DMS153 (cell line): ENCODE results near the gene LAMA3.

Experiments
- DNase-seq: peaks from one replicate; lab custom pipeline; 2025; lab: John Stamatoyannopoulos, UW

The LAMA3 gene

DNA sequence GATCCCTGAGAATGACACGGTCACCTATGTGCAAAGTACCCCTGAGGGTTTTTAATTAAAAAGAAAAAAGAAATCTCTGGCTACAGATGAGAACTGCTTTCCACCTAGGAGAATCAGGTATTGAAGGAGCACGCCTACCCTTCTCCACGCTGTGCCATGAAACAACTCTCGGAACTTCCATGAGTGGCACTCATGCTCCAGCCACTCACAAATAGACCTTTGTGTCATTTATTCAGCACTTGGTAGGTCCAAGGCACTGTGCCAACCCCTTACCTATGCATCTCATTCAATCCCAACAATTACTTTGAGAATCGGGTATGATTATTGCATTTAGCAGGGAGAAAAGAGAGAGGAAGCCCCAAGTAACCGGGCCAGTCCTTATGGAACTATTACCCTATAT, 280.4 kb downstream of the LAMA3 start:
- DNase-seq = no peak

GRCh38 chr18:23970161-23971096, 281.2 kb downstream of the LAMA3 start:
- DNase-seq = no peak

DNA sequence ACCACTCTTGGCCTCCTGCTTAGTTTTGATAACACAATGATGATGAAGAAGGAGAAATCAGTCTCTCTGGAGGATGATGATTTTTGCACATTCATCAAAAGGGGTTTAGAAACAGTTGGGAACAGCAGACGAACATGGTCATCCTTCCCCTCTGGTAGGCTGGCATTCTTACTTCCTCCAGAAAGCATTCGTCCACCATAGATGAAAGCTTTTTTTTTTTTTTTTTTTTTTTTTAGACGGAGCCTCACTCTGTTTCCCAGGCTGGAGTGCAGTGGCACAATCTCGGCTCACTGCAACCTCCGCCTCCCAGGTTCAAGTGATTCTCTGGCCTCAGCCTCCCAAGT, 281.8 kb downstream of the LAMA3 start:
- DNase-seq = no peak

DNA sequence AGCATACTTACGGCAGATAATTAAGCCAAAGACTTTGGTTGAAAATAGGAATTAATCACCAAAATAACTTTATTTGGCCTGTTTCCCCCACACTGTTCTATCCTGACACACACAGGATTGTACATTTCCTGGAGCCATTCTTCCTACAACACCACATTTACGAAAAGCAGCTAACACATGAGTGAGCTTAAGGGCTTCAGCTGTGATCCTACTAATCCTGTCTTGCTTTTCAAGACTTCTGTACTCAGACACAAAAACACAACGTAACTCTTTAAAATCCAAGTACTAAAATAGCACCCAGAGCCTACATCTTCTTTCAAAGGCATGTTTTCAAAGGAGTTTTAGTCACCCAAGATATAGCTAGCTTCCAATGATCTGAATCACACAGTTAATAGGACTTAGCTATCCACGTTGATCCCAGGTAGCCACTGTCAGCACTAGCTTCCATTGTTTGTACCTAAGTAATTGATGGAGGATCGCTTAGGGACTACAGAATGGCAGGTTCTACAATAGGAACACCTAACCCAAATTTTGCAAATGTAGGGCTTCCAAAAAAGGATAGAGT, 282.5 kb downstream of the LAMA3 start:
- no peak for DNase-seq

- DNase-seq = no peak
These were observed 283.2 kb downstream of the LAMA3 start for GRCh38 chr18:23972453-23972852.

DNA sequence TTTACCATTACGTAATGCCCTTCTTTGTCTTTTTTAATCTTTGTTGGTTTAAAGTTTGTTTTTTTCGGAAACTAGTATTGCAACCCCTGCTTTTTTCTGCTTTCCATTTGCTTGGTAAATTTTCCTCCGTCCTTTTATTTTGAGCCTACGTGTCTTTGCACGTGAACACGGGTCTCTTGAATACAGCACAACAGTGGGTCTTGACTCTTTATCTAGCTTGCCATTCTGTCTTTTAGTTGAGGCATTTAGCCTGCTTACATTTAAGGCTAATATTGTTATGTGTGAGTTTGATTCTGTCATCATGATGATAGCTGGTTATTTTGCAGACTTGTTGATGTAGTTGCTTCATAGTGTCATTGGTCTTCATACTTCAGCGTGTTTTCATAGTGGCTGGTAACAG, 287.9 kb downstream of the LAMA3 start:
- no peak for DNase-seq

GRCh38 chr18:23977719-23978483, 288.6 kb downstream of the LAMA3 start:
- no peak for DNase-seq

GRCh38 chr18:23981369-23981980, 292.2 kb downstream of the LAMA3 start:
- no peak for DNase-seq

GRCh38 chr18:23982155-23983079, 293.2 kb downstream of the LAMA3 start:
- DNase-seq = no peak

DNA sequence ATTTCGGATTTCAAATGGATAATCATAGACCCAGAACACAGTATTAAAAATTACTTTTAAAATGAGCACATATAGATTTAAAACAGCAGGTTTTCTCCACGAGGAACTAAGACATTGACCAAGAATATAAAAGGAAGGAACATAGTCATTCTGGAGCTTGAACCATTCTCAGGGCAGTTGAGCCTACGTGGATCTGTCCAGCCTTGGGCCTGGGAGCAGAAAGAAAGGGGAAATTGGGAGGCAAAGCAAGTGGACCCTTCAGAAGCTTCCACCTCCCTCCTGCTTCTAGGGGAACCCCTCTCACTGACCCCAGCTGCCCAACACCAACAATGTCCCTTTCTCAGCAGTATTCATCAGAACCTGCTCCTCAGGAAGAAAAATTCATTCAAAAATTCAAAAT, 293.9 kb downstream of the LAMA3 start:
- DNase-seq = no peak

DNA sequence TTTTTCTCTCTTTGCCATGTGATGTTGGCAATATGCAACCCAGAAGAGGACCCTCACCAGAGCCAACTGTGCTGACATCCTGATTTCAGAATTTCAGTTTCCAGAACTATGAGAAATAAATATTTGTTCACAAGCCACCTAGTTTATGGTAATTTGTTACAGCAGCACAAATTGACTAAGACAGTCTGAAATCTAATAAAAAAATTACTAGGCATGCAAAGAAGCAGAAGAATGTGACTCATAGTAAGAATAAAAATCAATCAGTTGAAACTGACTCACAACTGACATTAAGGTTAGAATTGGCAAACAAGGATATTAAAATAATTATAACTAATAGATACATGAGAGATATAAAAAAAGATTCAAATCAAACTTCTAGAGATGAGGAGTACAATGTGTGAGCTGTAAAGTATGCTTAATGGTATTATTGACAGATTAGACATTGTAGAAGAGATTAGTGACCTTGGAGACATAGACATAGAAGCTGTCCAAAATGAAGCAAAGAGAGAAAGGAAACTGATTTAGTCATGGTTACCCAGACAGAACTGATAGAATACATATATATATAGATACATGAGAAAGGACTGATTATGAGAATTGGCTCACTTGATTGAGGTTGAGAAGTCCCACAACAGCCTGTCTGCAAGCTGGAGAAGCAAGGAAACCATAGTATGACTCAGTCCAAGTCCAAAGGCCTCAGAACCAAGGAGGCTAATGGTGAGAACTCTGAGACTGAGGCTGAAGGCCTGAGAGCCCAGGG, 297.5 kb downstream of the LAMA3 start:
- DNase-seq = no peak

GRCh38 chr18:23990474-23991410, 301.5 kb downstream of the LAMA3 start:
- no peak for DNase-seq

DNA sequence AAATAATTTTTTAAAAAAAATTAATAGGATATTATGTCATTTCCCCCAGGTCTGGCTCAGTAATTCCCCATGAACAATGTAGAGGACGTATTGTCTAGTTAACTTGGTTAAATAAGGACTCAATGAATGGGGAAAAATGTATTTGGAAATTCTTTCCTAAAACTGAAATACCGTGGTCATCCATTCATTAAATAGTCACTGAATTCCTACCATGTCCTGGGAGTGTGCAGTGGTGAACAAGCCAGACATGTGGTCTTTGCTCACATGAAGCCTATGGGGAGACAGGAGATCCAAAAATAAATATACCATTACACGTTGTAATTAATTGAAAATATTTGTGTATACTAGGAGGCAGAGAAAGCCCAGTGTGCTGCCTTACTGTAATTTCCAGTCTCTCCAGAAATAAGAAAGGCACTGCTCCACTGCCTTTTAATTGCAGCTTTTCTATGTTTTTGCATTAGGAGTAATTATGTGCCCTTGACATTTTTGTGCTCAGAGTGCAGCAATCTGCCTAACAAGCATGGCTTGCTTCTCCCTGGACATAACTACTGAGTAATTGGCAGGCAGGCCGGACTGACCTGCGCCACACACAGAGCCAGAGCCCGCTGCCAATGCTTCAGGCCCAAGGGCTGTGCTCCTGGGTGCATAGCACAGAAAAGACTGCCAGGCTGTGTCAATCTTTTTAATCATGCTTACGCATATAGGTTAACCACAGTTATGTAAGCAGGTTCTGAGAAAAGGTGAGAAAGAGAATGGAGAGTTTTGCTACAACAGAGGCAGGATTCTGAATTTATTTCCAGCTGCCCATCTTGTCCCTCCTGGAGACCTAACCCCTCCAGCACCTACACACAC, 303.1 kb downstream of the LAMA3 start:
- peak; percentile 22 for DNase-seq

DNA sequence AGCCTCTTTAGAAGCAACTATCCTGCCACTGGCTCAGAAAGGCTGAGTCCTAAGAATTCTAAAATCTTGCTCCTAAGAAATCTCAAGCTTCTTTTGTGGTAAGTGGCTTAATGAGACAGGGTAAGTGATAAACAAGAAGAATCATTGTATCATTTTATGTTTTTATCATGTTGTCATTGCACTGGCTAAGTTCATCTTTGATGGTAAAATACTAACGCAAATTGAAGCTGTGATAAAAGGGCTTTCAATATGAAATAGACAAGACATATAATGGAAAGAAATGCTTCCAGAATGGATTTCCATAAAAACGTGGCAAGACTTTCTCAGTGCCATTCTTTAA, 303.7 kb downstream of the LAMA3 start:
- DNase-seq = no peak

DNA sequence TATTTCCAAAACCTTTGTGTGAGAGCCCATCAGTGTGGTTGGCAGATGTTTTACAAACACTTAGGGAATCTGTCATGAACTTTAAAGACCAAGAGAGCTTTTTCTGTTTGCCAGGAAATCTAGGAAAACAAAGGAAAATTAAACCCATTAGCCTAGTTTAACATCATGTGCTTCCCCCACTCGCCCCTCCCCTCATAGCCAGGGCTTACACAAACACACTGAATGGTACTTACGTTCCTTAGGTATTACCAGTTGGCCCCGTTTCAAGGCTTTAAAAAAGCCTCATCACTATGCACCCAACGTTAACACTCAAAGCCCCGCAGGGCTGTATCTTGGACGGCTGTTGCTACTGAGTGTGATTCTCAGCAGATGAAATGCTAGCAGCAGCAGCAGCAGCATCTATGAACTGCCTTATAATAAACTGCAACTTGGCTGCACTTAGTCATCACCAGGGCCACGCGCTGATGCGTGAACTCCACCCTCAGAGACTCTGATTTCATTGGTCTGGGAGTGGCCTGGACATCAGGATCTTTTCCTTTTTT, 305.2 kb downstream of the LAMA3 start:
- DNase-seq = peak; percentile 96

GRCh38 chr18:23995180-23995579, 305.9 kb downstream of the LAMA3 start:
- no peak for DNase-seq

GRCh38 chr18:23998018-23998417, 308.8 kb downstream of the LAMA3 start:
- no peak for DNase-seq

GRCh38 chr18:23998820-23999219, 309.6 kb downstream of the LAMA3 start:
- peak; percentile 99 for DNase-seq
